GM18502 (cell line): ENCODE measurements around the gene TTYH1.
"Not testable (repeated sequence)": the region's sequence is repeated elsewhere in the genome, so short reads cannot be mapped to it uniquely, and the experiment has no call there.

Source experiments
- ATAC-seq: cut with Tn5 transposase; IDR thresholded peaks from one replicate; pipeline ENCODE4 v1.9.1; 2021; ENCODE audit warnings: mild to moderate bottlenecking; ENCODE audit not compliant: unreplicated experiment, poor library complexity

TTYH1 gene

DNA sequence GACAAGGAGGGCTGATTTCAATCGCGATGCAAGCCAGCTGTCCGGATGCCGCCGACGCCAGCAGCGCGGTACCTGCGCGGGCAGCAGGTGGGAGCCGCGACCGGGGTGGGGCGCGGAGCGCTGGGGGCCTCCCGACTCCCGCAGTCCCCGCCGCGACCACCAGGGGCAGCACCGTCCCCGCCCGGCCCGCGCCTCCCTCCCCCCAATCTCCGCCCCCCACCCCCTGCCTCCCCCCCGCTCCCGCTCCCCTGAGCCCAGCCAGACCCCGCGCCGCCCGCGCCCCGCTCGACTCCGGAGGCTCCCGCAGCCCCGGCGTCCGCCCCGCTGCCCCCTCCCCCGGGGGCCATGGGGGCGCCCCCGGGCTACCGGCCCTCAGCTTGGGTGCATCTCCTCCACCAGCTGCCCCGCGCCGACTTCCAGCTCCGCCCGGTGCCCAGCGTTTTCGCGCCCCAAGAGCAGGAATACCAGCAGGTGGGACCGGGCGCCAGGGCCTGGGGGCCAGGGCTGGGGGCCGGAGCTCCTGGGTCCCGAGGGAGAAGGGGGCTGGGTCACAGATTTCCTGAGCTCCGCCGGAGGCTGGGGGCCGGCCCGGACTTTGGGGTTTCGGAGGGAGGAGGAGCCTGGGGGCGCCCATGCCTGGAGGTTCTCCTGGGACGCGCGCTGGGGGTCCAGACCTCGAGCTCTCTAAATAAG lies at the start of gene TTYH1:
TTYH1 (plus strand) TSS at position 257 of the 693 bp plus-strand sequence; CDS start at position 346, 89 bp downstream.
- no peak for ATAC-seq

DNA sequence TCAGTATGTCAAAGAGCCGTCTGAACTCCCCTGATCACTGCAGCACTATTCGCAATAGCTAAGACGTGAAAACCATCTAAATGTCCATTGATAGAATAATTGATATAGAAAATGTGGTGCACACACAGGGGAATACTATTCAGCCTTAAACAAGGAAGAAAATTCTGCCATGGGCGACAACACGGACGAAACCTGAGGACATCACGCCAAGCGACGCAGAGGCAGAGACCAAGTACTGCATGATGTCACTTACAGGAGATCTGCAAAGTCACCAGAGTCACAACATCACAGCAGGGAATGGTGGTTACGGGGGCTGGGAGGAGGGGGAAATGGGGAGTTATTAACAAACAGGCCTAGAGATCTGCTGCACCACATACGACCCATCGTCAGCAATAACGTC lies 49.5 kb upstream of the TTYH1 start:
- not testable (repeated sequence) for ATAC-seq

DNA sequence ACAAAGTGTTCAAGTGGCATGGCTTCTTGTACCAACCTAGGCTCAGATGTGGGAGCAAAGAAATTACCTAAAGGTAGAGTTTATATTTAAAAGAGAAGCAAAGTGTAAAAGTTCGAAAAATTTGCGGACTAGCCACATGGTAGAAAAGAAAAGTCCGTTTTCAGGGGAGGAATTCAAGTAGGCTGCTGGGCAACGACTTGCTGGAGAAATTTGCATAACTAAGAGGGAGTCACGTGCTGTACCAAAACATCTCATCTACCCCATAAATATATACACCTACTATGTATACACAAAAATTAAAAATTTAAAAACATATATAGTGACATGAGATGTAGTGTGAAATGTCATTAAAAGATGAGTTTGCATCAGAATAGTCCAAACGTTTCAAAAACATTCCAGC lies 48.5 kb upstream of the TTYH1 start:
- no peak for ATAC-seq

DNA sequence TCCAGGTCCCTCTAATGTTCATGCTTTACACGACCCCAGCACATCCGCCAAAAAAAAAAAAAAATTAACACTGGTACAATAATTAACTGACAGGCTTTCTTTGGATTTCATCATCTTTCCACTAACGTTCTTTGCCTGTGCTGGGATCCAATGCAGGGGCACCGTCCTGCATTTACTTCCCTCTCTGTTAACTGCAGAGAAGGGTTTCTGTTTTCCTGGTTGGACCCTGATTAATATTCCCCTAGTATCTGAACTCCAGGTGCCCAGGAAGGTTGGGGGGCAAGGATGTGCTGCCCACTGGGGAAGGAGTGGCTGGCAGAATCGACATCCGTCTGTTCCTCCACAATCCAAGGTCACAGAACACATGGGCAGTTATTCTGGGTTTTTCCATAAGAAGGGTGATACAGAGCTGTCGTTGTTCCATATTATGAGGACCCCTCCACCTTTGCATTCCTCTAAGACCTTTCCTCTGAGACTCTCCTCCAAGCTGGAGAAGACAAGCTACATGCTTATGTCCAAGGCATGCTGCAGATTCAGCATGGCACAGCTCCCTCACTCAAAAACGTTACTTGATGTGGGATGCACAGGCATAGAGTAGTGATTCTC lies 46.1 kb upstream of the TTYH1 start:
- ATAC-seq: no peak

DNA sequence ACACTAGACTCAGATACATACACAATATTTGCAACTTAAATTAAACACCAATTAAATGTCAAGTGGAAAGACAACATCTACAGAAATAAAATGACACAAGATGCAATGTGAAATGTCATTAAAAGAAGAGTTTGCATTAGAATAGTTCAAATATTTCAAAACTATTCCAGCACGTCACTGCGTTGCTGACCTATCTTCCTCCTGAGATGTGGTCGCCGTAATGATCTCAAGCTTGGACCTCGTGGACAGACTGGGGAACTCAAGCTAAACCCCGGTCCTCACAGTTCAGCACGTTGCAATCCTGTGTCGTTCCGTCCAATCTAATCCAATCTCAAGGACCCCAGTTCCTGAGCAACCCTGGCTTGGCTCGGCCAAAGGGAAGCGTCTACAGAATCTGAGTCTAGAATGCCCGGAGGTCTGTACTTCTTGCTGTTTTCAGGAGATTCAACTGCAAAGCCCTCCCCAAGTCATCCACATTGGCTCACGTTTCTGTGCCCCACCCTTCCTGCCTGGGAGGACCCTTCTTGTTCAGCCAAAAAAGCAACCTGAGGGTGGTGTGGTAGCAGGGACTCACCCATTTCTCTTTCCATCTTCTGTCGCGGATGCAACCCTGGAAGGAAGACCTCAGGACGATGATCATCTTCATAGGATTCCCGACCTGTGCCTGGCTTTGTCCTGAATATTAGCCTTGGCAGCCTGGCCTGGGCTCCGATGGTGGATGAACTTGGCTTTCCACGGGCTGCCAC lies 45.4 kb upstream of the TTYH1 start:
- ATAC-seq: not testable (repeated sequence)

DNA sequence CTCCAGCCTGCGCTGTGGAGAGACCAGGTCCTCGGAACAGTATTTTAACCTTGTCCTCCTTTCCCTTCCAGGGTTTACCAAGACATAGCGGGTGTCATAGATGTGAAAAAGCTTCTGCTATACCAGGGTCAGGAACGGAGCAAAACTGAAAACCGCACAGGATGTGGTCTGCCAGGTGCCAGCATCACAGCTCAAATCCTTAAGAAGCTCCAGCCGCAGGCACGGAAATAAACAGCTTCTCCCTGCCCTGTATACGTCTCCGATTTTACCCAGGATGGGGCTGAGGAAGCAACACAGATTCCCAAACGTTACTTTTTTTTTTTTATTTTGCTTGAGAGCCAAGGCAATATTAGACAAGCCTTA lies 44.8 kb upstream of the TTYH1 start:
- not testable (repeated sequence) for ATAC-seq

DNA sequence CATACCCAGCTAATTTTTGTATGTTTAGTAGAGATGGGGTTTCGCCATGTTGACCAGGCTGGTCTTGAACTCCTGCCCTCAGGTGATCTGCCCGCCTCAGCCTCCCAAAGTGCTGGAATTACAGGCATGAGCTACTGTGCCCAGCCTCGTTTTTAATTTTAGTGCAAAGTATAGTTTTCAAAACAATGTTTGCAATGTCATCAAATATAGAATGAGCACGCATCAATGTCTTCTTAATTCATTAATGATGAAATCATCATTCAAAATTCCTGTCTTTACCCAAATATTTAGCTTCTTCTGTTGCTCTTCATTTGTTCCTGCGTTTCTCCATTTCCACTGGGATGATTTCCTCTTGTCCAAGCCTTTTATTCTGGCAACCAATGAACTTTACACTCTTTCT lies 43.8 kb upstream of the TTYH1 start:
- ATAC-seq: not testable (repeated sequence)

DNA sequence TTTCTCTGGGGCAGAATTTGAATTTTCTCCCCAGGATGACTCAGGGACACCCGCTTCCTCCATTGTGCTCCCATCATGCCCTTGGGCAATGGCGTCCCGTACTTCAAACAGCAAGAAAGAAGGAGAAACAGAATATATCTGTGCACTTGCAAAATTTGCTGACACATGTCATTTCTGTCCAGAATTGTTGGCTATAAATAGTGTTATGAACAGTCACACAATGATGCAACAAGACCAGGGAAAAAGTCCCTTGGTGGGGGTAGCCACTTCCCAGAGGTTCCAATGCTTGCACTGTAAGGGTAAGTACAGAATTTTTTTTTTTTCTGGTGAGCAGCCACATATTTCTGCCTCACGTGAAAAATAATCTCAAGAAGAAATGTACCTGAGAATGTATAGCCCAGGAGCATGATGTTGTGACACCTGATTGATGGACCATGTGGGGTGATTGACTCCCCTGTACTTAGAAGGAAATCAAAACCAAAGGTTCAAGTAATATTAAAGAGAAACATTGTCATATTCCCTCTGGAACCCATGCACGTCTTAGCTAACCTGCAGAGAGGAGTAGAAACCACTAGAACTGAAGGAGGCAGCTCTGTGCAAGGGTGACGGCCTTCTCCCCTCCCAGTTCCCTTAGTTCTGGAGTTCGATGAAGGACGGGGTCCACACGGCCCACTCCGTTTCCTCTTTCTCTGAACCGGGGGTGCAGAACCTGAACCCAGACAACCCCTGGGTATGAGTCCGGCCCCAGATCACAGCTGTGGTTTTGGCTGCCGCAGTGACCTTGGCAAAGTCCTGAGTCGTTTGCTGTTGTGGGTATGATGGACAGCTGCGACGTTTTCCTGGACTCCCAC lies 41.3 kb upstream of the TTYH1 start:
- ATAC-seq: no peak

DNA sequence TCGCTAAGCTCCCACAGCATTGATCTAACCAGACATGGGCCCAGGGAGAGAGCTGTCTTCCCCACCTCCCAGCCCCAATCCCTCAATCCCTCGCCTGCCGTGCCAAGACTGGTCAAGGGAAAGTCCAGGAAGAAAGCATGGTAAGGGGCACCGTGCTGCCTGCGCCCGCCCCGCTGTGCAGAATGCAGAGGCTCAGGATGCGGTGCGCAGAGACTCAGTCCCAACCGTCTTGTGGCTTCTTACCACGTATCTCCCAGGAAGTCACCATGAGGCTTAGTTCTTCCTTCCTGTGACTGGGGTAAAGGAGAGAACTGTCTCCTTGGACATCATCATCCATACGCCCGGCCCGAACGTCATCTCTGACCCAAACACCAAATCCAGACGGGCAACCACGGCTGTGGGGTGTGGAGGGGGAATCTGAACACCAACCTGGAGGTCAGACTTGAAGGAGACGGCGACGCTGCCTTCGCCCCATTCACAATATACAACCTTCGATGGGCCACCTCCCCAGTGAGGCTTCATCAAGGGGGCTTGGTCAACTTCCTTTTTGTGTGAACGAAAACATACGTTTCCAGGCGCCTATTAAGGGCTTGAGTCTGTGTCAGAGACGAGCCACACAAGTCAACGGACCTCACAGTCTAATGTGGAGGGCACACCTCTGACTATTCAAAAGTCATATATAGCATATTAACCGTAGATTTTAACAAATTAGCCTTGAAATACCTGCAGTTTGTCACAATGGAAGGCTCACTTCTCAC lies 39.9 kb upstream of the TTYH1 start:
- ATAC-seq: not testable (repeated sequence)

DNA sequence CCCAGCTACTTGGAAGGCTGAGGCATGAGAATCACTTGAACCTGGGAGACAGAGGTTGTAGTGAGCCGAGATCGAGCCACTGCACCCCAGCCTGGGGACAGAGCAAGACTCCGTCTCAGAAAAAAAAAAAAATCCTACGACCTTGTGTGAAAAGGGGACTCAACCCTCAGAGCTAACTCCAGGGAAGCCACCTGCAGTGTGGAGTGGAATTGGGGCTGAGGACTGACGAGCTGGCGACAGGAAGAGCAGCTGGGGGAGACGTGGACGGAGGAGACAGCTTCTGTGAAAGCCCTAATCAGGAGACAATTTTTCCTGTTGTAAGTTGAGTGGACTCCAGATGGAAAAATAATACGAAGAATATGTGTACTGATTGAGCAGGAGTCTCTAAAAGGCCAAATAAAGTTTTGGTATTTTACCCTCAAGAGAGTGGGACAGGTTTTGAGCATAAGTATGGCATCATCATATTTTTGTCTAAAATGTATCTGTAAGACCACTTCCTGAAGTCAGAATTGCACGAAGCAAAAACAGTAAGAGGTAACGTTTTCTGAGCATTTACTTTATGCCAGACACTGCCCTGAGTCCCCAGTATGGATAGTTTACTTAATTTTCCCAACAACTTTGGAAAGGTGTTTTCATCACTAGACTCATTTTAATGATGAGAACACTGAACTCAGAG lies 38.5 kb upstream of the TTYH1 start:
- no peak for ATAC-seq

DNA sequence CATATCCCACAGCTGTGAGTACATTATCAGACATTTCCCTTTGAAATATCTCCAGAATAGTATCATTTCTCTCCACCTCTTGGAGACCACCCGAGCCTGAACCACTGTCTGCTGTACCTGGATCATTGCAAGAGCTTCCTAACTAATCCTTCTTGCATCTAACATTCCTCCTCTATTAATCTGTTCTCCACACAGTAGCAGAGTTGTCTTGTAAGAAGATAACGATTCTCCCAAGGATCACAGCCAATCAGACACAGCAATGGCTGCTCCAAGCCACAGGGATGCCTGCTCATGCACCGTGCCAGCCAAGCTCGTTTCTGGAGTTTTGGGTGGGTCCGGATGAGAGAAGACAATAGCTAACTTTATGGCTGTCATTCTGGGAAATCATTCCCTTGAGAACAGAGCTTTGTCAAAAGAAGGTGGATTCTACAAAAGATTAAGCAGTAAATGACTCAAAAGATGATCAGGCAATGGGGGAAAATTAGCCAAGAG lies 36.0 kb upstream of the TTYH1 start:
- no peak for ATAC-seq

DNA sequence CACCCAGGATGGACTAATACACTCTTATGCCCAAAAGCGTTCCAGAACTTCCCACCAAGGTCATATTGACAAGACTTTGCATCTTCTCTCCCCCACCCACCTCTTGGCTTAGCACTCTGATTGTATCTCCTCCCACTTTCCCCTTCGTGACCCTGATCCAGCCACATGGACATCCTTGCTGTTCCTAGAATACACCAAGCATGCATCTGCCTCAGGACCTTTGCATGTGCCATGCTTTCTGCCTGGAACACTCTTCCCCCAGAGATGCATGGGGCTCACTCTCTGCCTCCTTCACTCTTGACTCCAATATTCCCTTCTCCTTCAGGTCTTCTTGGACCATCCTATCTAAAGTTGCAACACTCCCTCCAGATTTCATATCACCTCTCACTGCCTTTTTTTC lies 34.4 kb upstream of the TTYH1 start:
- ATAC-seq: no peak

DNA sequence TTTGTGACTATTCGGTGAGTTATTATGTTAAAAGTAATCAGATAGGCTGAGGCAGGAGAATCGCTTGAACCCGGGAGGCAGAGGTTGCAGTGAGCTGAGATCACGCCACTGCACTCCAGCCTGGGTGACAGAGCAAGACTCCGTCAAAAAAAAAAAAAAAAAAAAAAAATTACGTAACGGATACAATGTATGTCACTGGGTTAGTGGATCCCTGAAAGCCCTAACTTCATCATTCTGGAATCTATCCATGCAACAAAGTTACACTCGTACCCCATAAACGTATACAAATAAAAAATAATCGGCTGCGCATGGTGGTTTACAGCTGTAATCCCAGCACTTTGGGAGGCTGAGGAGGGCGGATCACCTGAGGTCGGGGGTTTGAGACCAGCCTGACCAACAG lies 33.2 kb upstream of the TTYH1 start:
- ATAC-seq: not testable (repeated sequence)

DNA sequence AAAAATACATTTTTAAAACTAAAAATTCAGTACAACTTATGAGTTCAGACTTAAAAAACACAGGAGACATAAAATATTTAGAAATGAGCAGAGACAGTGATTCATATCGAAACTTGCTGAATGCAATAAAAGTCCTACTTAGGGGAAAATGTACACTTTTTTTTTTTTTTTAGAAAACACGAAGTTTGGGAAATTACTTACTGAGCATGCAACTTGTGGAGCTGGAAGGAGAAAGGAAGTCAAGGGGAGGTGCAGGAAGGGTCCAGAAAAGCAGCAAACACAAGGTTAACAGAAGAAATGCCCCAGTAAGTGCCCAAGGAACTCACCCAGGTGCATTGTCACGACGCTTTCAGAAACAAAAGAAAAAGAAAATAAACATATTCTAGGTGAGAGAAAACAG lies 31.9 kb upstream of the TTYH1 start:
- no peak for ATAC-seq

DNA sequence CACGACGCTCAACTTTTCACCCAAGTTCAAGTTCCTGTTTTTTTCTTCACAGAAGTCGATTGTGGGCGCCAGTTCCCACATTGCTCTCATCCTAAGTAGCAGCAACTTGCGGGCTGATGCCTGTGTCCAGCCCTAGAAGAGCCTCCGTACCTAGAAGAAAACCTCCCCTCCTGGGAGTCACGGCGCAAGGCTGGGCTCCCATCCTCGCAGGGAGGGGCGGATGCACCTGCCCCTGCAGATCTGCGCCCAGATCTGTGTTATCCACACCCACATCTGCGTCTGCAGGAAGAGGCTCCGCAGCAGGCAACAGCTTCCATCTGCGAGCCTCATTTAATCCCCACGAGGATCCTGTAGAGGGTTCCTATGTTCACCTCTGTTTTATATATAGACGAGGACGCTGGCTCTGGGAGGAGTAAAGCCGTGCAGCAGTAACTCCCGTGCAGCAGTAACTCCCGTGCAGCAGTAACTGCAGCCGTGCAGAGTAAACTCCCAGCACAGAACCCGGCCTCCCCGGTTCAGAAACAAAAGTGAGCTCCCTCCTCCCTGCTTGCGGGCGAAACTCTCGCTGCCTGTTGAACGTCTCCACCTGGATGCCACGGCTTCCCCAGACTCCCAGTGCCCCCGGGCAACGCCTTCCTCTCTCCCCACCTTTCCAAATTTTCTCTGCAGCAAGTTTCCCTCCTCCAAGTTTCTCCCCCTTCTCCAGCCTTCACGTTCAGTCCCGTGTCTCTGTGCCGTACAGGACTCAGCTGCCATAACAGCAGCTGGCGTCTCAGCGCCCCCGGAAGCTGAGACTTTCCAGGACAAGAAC lies 27.1 kb upstream of the TTYH1 start:
- ATAC-seq: peak; percentile 43

DNA sequence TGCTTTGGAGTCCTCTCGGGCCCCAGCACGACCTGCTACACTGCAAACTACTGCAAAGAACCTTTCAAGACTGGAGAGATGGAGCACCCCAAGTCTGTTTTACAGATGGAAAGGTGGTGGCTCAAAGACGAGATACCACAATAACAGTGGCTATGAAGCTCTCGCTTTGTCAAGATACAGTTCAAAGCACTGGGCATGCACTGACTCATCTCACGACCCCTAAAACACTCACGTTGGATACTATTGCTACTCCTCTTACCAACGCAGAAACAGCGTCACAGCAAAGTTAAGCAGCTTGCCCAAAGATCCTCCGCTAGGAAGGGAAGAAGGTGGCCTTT lies 26.5 kb upstream of the TTYH1 start:
- ATAC-seq: no peak

DNA sequence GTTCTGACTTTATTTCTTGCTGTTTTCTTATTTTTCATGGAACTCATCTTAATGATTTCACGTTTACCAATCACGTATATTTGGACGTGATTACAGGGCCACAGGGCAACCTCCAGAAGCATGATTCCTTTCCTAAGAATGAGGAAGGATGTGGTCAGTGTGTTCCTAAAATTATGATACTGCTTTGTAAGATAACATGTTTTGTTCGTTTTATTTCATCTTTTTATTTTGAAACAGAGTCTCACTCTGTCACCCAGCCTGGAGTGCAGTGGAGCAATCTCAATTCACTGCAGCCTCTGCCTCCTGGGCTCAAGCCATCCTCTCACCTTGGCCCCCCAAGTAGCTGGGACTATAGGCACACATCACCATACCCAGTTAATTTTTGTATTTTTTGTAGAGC lies 25.7 kb upstream of the TTYH1 start:
- no peak for ATAC-seq

DNA sequence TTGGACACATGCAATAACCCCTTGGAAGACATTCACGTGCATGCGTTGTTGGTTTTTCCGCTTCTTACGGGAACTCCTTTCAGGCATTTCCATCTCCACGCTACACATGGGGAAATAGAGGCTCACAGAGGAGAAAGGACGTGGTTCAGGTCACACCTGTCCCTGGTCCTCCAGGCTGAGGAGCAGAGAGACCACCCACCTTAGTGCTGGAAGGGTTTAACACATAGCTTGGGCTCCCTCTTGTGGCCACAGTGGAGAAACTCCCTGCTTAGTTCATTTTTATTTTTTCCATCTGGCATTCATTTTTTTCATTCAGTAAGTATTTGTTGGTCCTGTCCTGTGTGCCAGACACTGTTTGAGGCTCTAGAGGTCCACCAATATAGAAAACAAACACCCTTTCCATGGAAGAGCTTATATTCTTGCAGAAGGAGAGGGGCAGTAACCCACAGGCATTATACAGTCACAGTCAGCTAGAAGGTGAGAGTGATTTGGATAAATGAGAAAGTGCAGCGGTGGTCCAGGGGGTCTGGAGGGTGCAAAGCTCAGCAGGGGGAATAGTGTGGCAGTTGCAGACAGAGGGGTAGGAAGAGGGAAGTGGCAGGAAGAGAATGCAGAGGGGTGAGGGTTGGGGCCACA lies 24.2 kb upstream of the TTYH1 start:
- no peak for ATAC-seq
